Activated effector memory CD4-positive, alpha-beta T cell treated with Interleukin-2 at 50 U/mL for 16 hours (primary cell): Measurements from ENCODE around the gene TREX2.

ENCODE experiments used
- DNase-seq: peaks from one replicate; pipeline ENCODE4 v3.0.0-alpha.2; 2020

The TREX2 gene

GRCh38 chrX:153433161-153433680 is 12.6 kb downstream of the TREX2 start:
- DNase-seq, result no peak

GRCh38 chrX:153430796-153431195 is 15.1 kb downstream of the TREX2 start:
- no peak for DNase-seq

GRCh38 chrX:153426204-153426603 is 19.7 kb downstream of the TREX2 start:
- DNase-seq, result no peak

GRCh38 chrX:153423652-153424051 is 22.2 kb downstream of the TREX2 start:
- no peak for DNase-seq

- no peak for DNase-seq
Observed at GRCh38 chrX:153421856-153422255, 24.0 kb downstream of the TREX2 start.

GRCh38 chrX:153420851-153421599 is 24.8 kb downstream of the TREX2 start:
- no peak for DNase-seq

- no peak for DNase-seq
Observed at GRCh38 chrX:153417637-153418036, 28.2 kb downstream of the TREX2 start.

GRCh38 chrX:153416781-153417450 is 28.9 kb downstream of the TREX2 start:
- no peak for DNase-seq

GRCh38 chrX:153414856-153415510 is 30.9 kb downstream of the TREX2 start:
- no peak for DNase-seq

GRCh38 chrX:153413731-153414130 is 32.1 kb downstream of the TREX2 start:
- no peak for DNase-seq

- no peak for DNase-seq
Observed at GRCh38 chrX:153412746-153413720, 32.8 kb downstream of the TREX2 start.

GRCh38 chrX:153411988-153412574 is 33.8 kb downstream of the TREX2 start:
- DNase-seq, result no peak

- DNase-seq, result peak; percentile 21
Observed at GRCh38 chrX:153411255-153411987, 34.4 kb downstream of the TREX2 start, which contains the start of gene ZFP92. TSS of gene ZFP92 (plus strand) at chrX:153411472. CDS start at chrX:153418323, 6,851 bp downstream.

GRCh38 chrX:153410888-153411254 is 35.0 kb downstream of the TREX2 start:
- DNase-seq, result no peak

- no peak for DNase-seq
Observed at GRCh38 chrX:153410373-153410772, 35.5 kb downstream of the TREX2 start.

GRCh38 chrX:153409414-153410101 is 36.3 kb downstream of the TREX2 start:
- no peak for DNase-seq

GRCh38 chrX:153408871-153409351 is 36.9 kb downstream of the TREX2 start:
- no peak for DNase-seq

GRCh38 chrX:153408221-153408721 is 37.6 kb downstream of the TREX2 start:
- no peak for DNase-seq

- DNase-seq, result no peak
Observed at GRCh38 chrX:153407736-153408135, 38.1 kb downstream of the TREX2 start.

- no peak for DNase-seq
Observed at GRCh38 chrX:153406903-153407302, 39.0 kb downstream of the TREX2 start.
